B cell (primary cell): Measurements from ENCODE around the gene UBA7. TPM values are rescaled to one million over a fixed set of nuclear protein-coding genes. Genes with fewer than 3 reads are reported as not detected.

Source experiments
- ATAC-seq: fragments of 200-7000 bp; cut with Tn5 transposase; one replicate; pipeline ENCODE4 v1.10.0; 2021; ENCODE audit warnings: low read depth, mild to moderate bottlenecking, moderate number of reproducible peaks, moderate library complexity
- CTCF ChIA-PET: fragments of 350-600 bp; sonication (Branson Sonifier 250); formaldehyde crosslinking; loops from one replicate; lab custom pipeline; 2021; ENCODE audit warnings: antibody characterized with exemption, inconsistent platforms; lab: Charles Lee
- POLR2A ChIA-PET: fragments of 350-600 bp; sonication (Branson Sonifier 250); formaldehyde crosslinking; loops from one replicate; lab custom pipeline; 2021; ENCODE audit warnings: antibody characterized with exemption; lab: Charles Lee
- DNase-seq: peaks from one replicate; pipeline ENCODE4 v3.0.0; 2013
- H2AFZ ChIP-seq: 2 replicates; pipeline ENCODE4 v1.6.1; 2012; ENCODE audit warnings: mild to moderate bottlenecking, low read depth, low read length; ENCODE audit not compliant: insufficient read depth, poor library complexity, severe bottlenecking
- H3K27ac ChIP-seq, 2 donors: 1 replicate in 1 of 2; 2 replicates in 1 of 2; pipeline ENCODE4 v1.5.1; 2012 to 2013; ENCODE audit warnings: low read length in 2 of 2, mild to moderate bottlenecking in 2 of 2, moderate library complexity in 1 of 2
- H3K27me3 ChIP-seq, 4 experiments: fragments of 200-600 bp in 1 of 4; sonication (generic) in 1 of 4; replicated peaks in 1 of 4; 1 replicate in 2 of 4; 2 replicates in 2 of 4; pipeline versions ENCODE4 v1.6.1 to v1.7.0; 2013 to 2016; ENCODE audit warnings: low read length in 3 of 4, mild to moderate bottlenecking in 2 of 4, mixed read lengths in 1 of 4, moderate library complexity in 1 of 4; ENCODE audit not compliant: insufficient read depth in 4 of 4, control insufficient read depth in 3 of 4; ENCODE audit errors: control extremely low read depth in 1 of 4
- H3K36me3 ChIP-seq, 2 experiments: replicated peaks in 1 of 2; 1 replicate in 1 of 2; 2 replicates in 1 of 2; pipeline versions ENCODE4 v1.6.1 to v1.7.1; 2013; ENCODE audit warnings: low read length in 1 of 2; ENCODE audit not compliant: insufficient read depth in 2 of 2, control insufficient read depth in 1 of 2; ENCODE audit errors: control extremely low read depth in 1 of 2, extremely low read depth in 1 of 2
- H3K4me1 ChIP-seq, 2 donors: fragments of 200-600 bp in 1 of 2; sonication (generic) in 1 of 2; 1 replicate in 1 of 2; 2 replicates in 1 of 2; pipeline versions ENCODE4 v1.5.1 to v1.6.1; 2013 to 2017; ENCODE audit warnings: low read length in 2 of 2; ENCODE audit not compliant: control insufficient read depth in 2 of 2, insufficient read depth in 2 of 2
- H3K4me2 ChIP-seq: replicated peaks from 2 replicates; pipeline ENCODE3; 2012; ENCODE audit warnings: mild to moderate bottlenecking, low read depth, low read length; ENCODE audit not compliant: poor library complexity, severe bottlenecking
- H3K4me3 ChIP-seq, 5 experiments: fragments of 200-600 bp in 1 of 5; sonication (generic) in 1 of 5; 1 replicate in 3 of 5; 2 replicates in 2 of 5; pipeline versions ENCODE4 v1.5.1 to v1.7.0; 2011 to 2016; ENCODE audit warnings: low read length in 4 of 5, mild to moderate bottlenecking in 4 of 5, low read depth in 2 of 5, control low read depth in 1 of 5, moderate library complexity in 1 of 5; ENCODE audit not compliant: insufficient read depth in 1 of 5; ENCODE audit errors: control extremely low read depth in 1 of 5, extremely low read depth in 1 of 5
- H3K79me2 ChIP-seq: fragments of 200-600 bp; sonication (generic); one replicate; pipeline ENCODE4 v1.6.0; 2016; ENCODE audit warnings: low read length; ENCODE audit not compliant: control insufficient read depth, insufficient read depth
- H3K9ac ChIP-seq: fragments of 200-600 bp; sonication (generic); 2 replicates; pipeline ENCODE4 v1.6.1; 2017; ENCODE audit warnings: mild to moderate bottlenecking, low read length, moderate library complexity
- H3K9me3 ChIP-seq, 3 donors: one replicate each; pipeline versions ENCODE4 v1.6.1 to v1.7.1; 2013; ENCODE audit warnings: low read length in 2 of 3; ENCODE audit not compliant: control insufficient read depth in 2 of 3, insufficient read depth in 1 of 3; ENCODE audit errors: control extremely low read depth in 1 of 3
- H4K20me1 ChIP-seq: 2 replicates; pipeline ENCODE4 v1.6.0; 2012; ENCODE audit warnings: mild to moderate bottlenecking, low read length; ENCODE audit not compliant: insufficient read depth, control insufficient read depth, poor library complexity, severe bottlenecking
- H3K27ac Mint-ChIP-seq: one replicate; pipeline ENCODE4 v1.8.0; 2021; ENCODE audit warnings: mixed read lengths
- H3K27me3 Mint-ChIP-seq: one replicate; pipeline ENCODE4 v1.8.0; 2021; ENCODE audit warnings: mixed read lengths
- H3K4me1 Mint-ChIP-seq: one replicate; pipeline ENCODE4 v1.8.0; 2021; ENCODE audit warnings: mixed read lengths
- H3K4me3 Mint-ChIP-seq: one replicate; pipeline ENCODE4 v1.8.0; 2021; ENCODE audit warnings: mixed read lengths
- H3K9me3 Mint-ChIP-seq: one replicate; pipeline ENCODE4 v1.8.0; 2022; ENCODE audit warnings: mixed read lengths; ENCODE audit not compliant: insufficient read depth
- CTCF ChIP-seq: fragments of 200-600 bp; IDR thresholded peaks from one replicate; pipeline ENCODE4 v1.8.0; 2022; ENCODE audit warnings: antibody characterized with exemption, mild to moderate bottlenecking
- EZH2 ChIP-seq: IDR thresholded peaks from 2 replicates; pipeline ENCODE4 v1.6.1; 2012; ENCODE audit warnings: borderline replicate concordance, low read depth, mild to moderate bottlenecking, moderate library complexity, low read length; ENCODE audit not compliant: insufficient read depth, poor library complexity, severe bottlenecking
- WGBS: methylation state at CpG from one replicate; pipeline ENCODE4 v1.1.5; 2013; ENCODE audit warnings: missing lambda C conversion rate; ENCODE audit not compliant: insufficient coverage; 5-methylcytosine and 5-hydroxymethylcytosine counted together
- intact Hi-C: fragments of 100-400 bp; cut with micrococcal nuclease; formaldehyde crosslinking; loops from one replicate; pipeline ENCODE4 v1.10.0; 2022
- polyA plus RNA-seq: library from polyadenylated mRNA; depleted of rRNA; stranded (reverse); fragments of >200 nt; gene quantifications from 2 replicates; pipeline ENCODE4 v1.2.3, GENCODE V29; 2012
- total RNA-seq, 2 donors: library from RNA; stranded (reverse); fragments of 120-200 nt in 1 of 2; gene quantifications; 1 replicate in 1 of 2; 2 replicates in 1 of 2; pipeline versions ENCODE4 v1.2.3 to v1.2.4, GENCODE V29; 2013 to 2022

Gene UBA7
- total and polyA plus RNA-seq, 2 donors (not counting 1 experiment from before 2014, with no cell fraction given): 418 to 943 TPM

DNA sequence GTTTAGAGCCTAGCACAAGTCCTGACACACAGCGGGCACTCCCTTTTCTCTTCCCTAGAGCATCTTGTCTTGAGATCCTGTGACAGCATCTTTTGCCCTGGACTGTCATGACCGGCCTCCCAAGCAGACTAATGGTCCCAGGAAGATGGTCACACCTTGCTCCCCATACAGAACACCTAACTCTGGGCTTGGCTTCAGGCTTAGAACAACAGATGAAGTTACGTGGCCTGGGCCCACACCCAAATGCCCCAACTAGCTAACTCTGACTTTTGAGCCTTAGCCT lies 26.6 kb downstream of the UBA7 start:
- peak overlapping the region; percentile 84 for H3K9ac ChIP-seq
- DNase-seq (no peak), ATAC-seq (no peak)
- intact Hi-C loops: loop anchor here (5.0 to 10.0 kb wide), 3 partner anchors 48 to 300 kb away; partner anchors contain the start of genes RBM5 and RBM6
- peaks cover 17 to 34% of the 10 kb centered on the region in 2 donors for H3K4me1 ChIP-seq
- H3K4me1 Mint-ChIP-seq: peaks cover 24% of the 10 kb centered on the region
- peaks cover 49% of the 10 kb centered on the region for H3K79me2 ChIP-seq
- TF ChIP-seq EZH2: no peak
- TF ChIP-seq CTCF: no peak
- peaks cover 0 to 6% of the 10 kb centered on the region in 2 experiments for H3K36me3 ChIP-seq
- H3K27ac Mint-ChIP-seq: peak overlapping the region; percentile 99
- H4K20me1 ChIP-seq: peaks cover 2% of the 10 kb centered on the region
- peak overlapping the region; percentile 94 to 95 for H3K27ac ChIP-seq
- peak overlapping the region; percentile 84 for H3K4me2 ChIP-seq
- no peaks in the 10 kb centered on the region for H3K27me3 Mint-ChIP-seq
- H3K4me3 Mint-ChIP-seq: peak overlapping the region; percentile 97
- no peaks in the 10 kb centered on the region for H3K9me3 Mint-ChIP-seq
- ChIA-PET POLR2A (interaction anchor here (1.1 to 3.1 kb wide), 4 partner anchors 16 to 26 kb away, joined by 3 to 13 read pairs (median 10); partner anchors contain the start of genes INKA1 and UBA7), CTCF (interaction anchor here (0.9 to 2.8 kb wide), 5 partner anchors 15 to 247 kb away, joined by 3 to 15 read pairs (median 6); partner anchors contain the start of genes AMIGO3 and INKA1)
- WGBS: 25% methylated on average over 2 of the region's 3 CpGs
- H3K4me3 ChIP-seq: peak overlapping the region; percentile 28 to 98 (median 88)
- no peaks in the 10 kb centered on the region for H3K27me3 ChIP-seq
- peak overlapping the region; percentile 93 for H2AFZ ChIP-seq
- H3K9me3 ChIP-seq: no peaks in the 10 kb centered on the region

DNA sequence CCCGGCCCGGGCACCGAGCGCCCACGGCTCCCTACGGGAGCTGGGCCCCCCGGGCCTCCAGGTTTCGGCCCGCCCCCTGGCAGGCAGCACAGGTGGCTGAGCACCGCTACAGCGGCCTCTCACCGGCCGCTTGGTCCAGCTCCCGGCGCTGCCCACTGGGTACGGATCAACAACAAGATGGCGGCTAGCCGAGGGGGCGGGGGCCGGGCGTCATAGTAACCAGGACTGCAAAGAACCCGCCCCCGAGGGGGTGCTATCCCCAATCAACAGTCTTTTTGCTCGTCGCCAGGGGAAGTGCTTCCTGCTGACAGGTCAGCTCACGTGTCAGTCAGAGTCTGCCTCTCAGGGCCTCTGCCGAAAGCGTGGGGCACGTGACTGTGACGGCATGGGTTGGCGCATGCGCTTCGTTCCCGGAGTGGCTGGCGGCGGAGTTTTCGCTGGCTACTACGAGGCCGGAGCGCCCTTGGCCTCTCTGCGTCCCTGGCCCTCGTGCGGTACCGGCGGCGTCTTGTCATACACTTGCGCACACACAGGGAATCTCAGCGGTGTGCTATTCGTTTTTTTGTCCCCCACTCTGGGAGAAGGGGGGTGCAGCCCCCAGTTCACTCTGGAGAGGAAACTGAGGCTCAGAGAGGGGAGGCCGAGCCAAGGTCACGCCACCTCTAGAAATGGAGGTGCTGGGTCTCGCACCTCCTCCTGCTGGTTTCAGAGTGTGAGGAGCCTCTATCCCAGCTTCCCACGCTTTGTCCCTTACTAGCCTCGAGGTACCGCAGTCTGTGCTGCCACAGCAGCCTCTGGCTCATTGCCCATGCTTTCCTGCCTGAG lies 27.2 kb downstream of the UBA7 start, which contains the start of gene IP6K1:
IP6K1 (minus strand) TSS at position 186 of the 825 bp plus-strand sequence. CDS start 38,502 bp downstream, outside the sequence.
- Histone ChIP-seq H3K4me1 (peaks cover 17 to 34% of the 10 kb centered on the region in 2 donors), H3K9me3 (no peaks in the 10 kb centered on the region), H3K27ac (peak within 1 kb of the TSS; percentile 94 to 95), H3K9ac (peak within 1 kb of the TSS; percentile 84), H4K20me1 (peaks cover 8% of the 10 kb centered on the region), H3K27me3 (no peaks in the 10 kb centered on the region), H3K79me2 (peaks cover 54% of the 10 kb centered on the region), H3K36me3 (peaks cover 0 to 9% of the 10 kb centered on the region in 2 experiments), H3K4me3 (peak within 1 kb of the TSS; percentile 69 to 98 (median 88)), H2AFZ (peak within 1 kb of the TSS; percentile 93), H3K4me2 (peak within 1 kb of the TSS; percentile 84)
- Mint-ChIP-seq H3K27me3 (no peaks in the 10 kb centered on the region), H3K9me3 (no peaks in the 10 kb centered on the region), H3K4me3 (peak within 1 kb of the TSS; percentile 97), H3K27ac (peak within 1 kb of the TSS; percentile 99), H3K4me1 (peaks cover 24% of the 10 kb centered on the region)
- peak; percentile 99 for ATAC-seq
- 3% methylated on average over 55 of the region's 55 CpGs for WGBS
- ChIA-PET CTCF (interaction anchor here (0.9 to 2.8 kb wide), 5 partner anchors 16 to 247 kb away, joined by 3 to 15 read pairs (median 5); partner anchors contain the start of genes AMIGO3 and INKA1), POLR2A (interaction anchor here (0.8 to 3.1 kb wide), 5 partner anchors 17 to 69 kb away, joined by 3 to 13 read pairs (median 10); partner anchors contain the start of genes INKA1 and UBA7)
- peak; percentile 99 for DNase-seq
- intact Hi-C loops: loop anchor here (1.0 to 10.0 kb wide), 8 partner anchors 16 to 301 kb away; partner anchors contain the start of genes AMIGO3, APEH, RBM5 and RBM6
- TF ChIP-seq EZH2 (no peak), CTCF (no peak)
